ENCODE measurements around the gene EPAS1. TPM values are rescaled to one million over a fixed set of nuclear protein-coding genes. Genes with fewer than 3 reads are reported as not detected.

The EPAS1 gene
- total and polyA plus RNA-seq, 9 of the 15 experiments (the other 6 are each of a cell fraction or from before 2014, with no cell fraction given), result 0.25 to 11.2 (median 4.1) TPM

DNA sequence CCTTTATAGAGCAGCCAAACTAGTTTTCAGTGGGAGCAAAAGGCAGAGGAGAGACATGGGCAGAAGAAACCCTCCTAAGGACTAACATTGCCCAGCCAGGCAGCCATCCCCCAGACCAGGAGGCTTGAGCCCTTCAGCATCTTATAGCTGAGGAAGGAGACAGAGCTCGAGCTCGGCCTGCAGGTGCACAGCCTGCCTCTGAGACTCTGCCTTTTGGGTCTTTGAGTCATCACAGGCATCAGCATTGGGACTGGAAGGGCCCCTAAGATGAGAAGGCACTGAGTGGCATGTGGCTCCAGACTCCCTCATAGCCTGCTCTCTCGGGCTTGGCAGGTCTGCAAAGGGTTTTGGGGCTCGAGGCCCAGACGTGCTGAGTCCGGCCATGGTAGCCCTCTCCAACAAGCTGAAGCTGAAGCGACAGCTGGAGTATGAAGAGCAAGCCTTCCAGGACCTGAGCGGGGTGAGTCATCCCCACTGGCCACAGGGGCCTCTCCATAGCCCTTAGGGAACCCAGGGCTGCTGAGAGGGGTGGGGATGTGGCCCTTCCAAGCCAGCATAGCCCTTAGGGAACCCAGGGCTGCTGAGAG lies 84.1 kb downstream of the EPAS1 start:
- Histone ChIP-seq H3K4me1 (replicated peaks in 1 of 2; ENCODE audit: control insufficient read depth in 2 of 2, insufficient read depth in 2 of 2, low read length in 2 of 2) (peaks cover 0 to 8% of the 10 kb centered on the region in 2 experiments; a peak in 2 of 5 replicates), H3K27me3 (ENCODE audit: control insufficient read depth in 2 of 2, insufficient read depth in 2 of 2, low read length in 2 of 2) (no peaks in the 10 kb centered on the region), H3K4me2 (ENCODE audit: insufficient read depth, low read length) (no peak overlapping the region), H2AFZ (ENCODE audit: low read depth, low read length) (no peak overlapping the region), H3K9me3 (replicated peaks; ENCODE audit: control insufficient read depth, insufficient read depth, low read depth, low read length) (no peaks in the 10 kb centered on the region), H4K20me1 (replicated peaks; ENCODE audit: control insufficient read depth, insufficient read depth, low read length) (0 out of 2 replicates have a peak, but pooled peaks cover 4% of the 10 kb centered on the region), H3K9ac (ENCODE audit: insufficient read depth in 1 of 2, low read depth in 2 of 2, low read length in 2 of 2) (0 out of 4 replicates have a peak overlapping the region, but pooled peaks of 1 of the 2 experiments have one; percentile 12), H3K9me1 (ENCODE audit: control insufficient read depth, insufficient read depth, low read length) (no peaks in the 10 kb centered on the region), H3K79me2 (ENCODE audit: control insufficient read depth, insufficient read depth, low read length) (no peaks in the 10 kb centered on the region), H3K27ac (ENCODE audit: extremely low read depth, low read depth, low read length) (no peak overlapping the region), H3K36me3 (ENCODE audit: control insufficient read depth, insufficient read depth, low read length) (peaks cover 7% of the 10 kb centered on the region; the same call in 1 of the 3 replicates), H3K4me3 (no peak overlapping the region)
- BruUV-seq (replicated peaks), result no TSS peak
- FAIRE-seq (no peak), DNase-seq (ENCODE audit: extremely low read depth in 1 of 4, low spot score in 3 of 4) (no peak), ATAC-seq (peak; percentile 40)
- intact Hi-C loops (cut with micrococcal nuclease), result no loop called here
- TF ChIP-seq, protein P1, sequence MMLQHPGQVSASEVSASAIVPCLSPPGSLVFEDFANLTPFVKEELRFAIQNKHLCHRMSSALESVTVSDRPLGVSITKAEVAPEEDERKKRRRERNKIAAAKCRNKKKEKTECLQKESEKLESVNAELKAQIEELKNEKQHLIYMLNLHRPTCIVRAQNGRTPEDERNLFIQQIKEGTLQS (IDR thresholded peaks at IDR 0.05), result peak; percentile 54; the same call in 1 of the 2 replicates
- TF ChIP-seq, protein P1 (CRISPR knock-in tag; conservative IDR thresholded peaks at IDR 0.05), result no peak
- TF ChIP-seq POLR2G (IDR thresholded peaks at IDR 0.05; ENCODE audit: low read depth, low read length), result 0 out of 2 replicates have a peak, but pooled peaks have one; percentile 22
- no peak for TF ChIP-seq TGIF2 (CRISPR knock-in tag; IDR thresholded peaks at IDR 0.05)
- in situ Hi-C loops (cut with MboI), result no loop called here
- ChIA-PET POLR2A (interaction anchor here (0.6 to 0.8 kb wide), 2 partner anchors 121 to 125 kb away, joined by 3 to 4 read pairs; no protein-coding TSS in a partner anchor), CTCF (ENCODE audit: low intra/inter-chr PET ratio) (no interaction called here)
- WGBS (ENCODE audit: insufficient coverage, low coverage, missing lambda C conversion rate), result 76% methylated on average over 8 of the region's 8 CpGs
